Osteocyte (in vitro differentiated cells): ENCODE results near the gene MORF4L1. TPM values are rescaled to one million over a fixed set of nuclear protein-coding genes. Genes with fewer than 3 reads are reported as not detected.
"Not testable (repeated sequence)": the region's sequence is repeated elsewhere in the genome, so short reads cannot be mapped to it uniquely, and the experiment has no call there.

ENCODE experiments used
- DNase-seq: peaks from one replicate; pipeline ENCODE4 v3.0.0; 2021; ENCODE audit warnings: mixed read lengths; ENCODE audit not compliant: unreplicated experiment; ENCODE audit errors: extremely low spot score
- H3K27ac Mint-ChIP-seq: one replicate; pipeline ENCODE4 v1.8.0; 2021; ENCODE audit warnings: mild to moderate bottlenecking, mixed read lengths; ENCODE audit not compliant: unreplicated experiment
- H3K27me3 Mint-ChIP-seq: one replicate; pipeline ENCODE4 v1.8.0; 2021; ENCODE audit warnings: mixed read lengths; ENCODE audit not compliant: unreplicated experiment
- H3K36me3 Mint-ChIP-seq: one replicate; pipeline ENCODE4 v1.8.0; 2021; ENCODE audit warnings: mixed read lengths; ENCODE audit not compliant: unreplicated experiment
- H3K4me1 Mint-ChIP-seq: one replicate; pipeline ENCODE4 v1.8.0; 2021; ENCODE audit warnings: mixed read lengths; ENCODE audit not compliant: unreplicated experiment
- H3K4me3 Mint-ChIP-seq: one replicate; pipeline ENCODE4 v1.8.0; 2021; ENCODE audit warnings: mild to moderate bottlenecking, moderate library complexity, mixed read lengths; ENCODE audit not compliant: unreplicated experiment
- H3K9me3 Mint-ChIP-seq: one replicate; pipeline ENCODE4 v1.8.0; 2021; ENCODE audit warnings: mixed read lengths; ENCODE audit not compliant: unreplicated experiment
- total RNA-seq: library from RNA; stranded (reverse); gene quantifications from 2 replicates; pipeline ENCODE4 v1.2.1, GENCODE V29; 2021
- TF ChIP-seq, protein P1 (sequence below): fragments of 200-600 bp; sonication (generic); IDR thresholded peaks from 2 replicates; pipeline ENCODE4 v1.5.0; 2021; ENCODE audit warnings: antibody characterized with exemption, mild to moderate bottlenecking, moderate library complexity

The MORF4L1 gene
- total RNA-seq, 1 donor from 2014 or later, result 488 TPM

DNA sequence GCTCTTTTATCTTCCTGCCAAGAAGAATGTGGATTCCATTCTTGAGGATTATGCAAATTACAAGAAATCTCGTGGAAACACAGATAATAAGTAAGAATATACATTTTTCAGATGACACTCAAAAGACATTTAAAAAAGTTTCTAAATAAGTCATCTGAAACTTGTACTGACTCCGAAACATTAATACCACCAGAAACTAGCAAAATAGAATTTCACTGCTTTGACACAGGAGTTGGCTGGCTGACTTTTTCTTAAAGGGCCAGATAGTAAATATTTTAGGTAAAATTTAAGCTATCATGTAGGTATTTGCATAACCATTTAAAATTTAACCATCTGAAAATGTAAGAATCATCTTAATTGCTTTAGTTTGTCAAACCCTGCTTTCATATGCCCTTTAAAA is 20.8 kb downstream of the MORF4L1 start:
- H3K27me3 Mint-ChIP-seq, result no peaks in the 10 kb centered on the region
- H3K4me3 Mint-ChIP-seq, result no peak overlapping the region
- no peak for DNase-seq
- TF ChIP-seq, protein P1, sequence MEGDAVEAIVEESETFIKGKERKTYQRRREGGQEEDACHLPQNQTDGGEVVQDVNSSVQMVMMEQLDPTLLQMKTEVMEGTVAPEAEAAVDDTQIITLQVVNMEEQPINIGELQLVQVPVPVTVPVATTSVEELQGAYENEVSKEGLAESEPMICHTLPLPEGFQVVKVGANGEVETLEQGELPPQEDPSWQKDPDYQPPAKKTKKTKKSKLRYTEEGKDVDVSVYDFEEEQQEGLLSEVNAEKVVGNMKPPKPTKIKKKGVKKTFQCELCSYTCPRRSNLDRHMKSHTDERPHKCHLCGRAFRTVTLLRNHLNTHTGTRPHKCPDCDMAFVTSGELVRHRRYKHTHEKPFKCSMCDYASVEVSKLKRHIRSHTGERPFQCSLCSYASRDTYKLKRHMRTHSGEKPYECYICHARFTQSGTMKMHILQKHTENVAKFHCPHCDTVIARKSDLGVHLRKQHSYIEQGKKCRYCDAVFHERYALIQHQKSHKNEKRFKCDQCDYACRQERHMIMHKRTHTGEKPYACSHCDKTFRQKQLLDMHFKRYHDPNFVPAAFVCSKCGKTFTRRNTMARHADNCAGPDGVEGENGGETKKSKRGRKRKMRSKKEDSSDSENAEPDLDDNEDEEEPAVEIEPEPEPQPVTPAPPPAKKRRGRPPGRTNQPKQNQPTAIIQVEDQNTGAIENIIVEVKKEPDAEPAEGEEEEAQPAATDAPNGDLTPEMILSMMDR, result no peak
- H3K9me3 Mint-ChIP-seq, result no peaks in the 10 kb centered on the region
- no peaks in the 10 kb centered on the region for H3K4me1 Mint-ChIP-seq
- no peak overlapping the region for H3K27ac Mint-ChIP-seq
- peaks cover 84% of the 10 kb centered on the region for H3K36me3 Mint-ChIP-seq

DNA sequence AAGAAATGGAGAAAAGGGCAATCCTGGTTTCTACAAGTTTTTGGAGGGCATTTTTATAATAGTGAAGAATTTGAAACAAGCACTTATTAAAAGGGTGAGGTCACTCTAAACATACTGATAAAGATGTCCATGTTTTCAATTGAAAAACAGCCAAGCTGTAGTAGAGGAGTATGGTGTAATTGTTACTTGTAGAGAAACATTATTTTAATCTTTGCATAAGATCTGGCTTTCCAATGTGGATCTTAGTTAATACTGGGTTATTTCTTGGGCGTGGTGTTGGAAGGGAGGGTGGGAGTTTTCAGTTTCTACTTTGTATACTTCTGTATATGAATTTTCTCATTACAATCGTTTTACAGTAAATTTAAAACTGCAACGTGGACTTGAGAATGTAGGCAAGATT is 22.8 kb downstream of the MORF4L1 start:
- Mint-ChIP-seq H3K27me3 (no peaks in the 10 kb centered on the region), H3K27ac (no peak overlapping the region), H3K36me3 (peaks cover 82% of the 10 kb centered on the region), H3K4me3 (no peak overlapping the region), H3K4me1 (no peaks in the 10 kb centered on the region), H3K9me3 (no peaks in the 10 kb centered on the region)
- DNase-seq, result no peak
- TF ChIP-seq, protein P1, result no peak

DNA sequence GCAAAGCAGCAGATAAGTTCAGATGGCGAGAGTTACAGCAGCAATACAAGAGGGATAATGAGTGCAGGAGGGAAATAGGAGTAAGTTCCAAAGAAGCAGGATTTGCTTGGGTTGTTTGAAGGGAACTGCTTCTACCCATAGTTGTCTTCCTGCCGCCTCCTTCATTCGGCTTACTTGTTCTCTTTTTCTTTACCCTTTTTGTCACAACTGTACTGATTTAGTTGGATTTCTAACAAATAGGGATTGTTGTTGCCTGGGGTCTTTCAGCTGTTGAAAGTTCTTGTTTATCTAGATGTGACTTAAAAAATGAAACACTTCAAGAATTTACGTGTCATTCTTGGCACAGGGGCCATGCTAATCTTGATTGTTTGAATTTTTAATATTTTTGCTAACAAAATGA is 25.9 kb downstream of the MORF4L1 start:
- no peak for DNase-seq
- TF ChIP-seq, protein P1, result no peak
- H3K4me3 Mint-ChIP-seq, result no peak overlapping the region
- peak overlapping the region; percentile 35 for H3K27ac Mint-ChIP-seq
- peaks cover 8% of the 10 kb centered on the region for H3K4me1 Mint-ChIP-seq
- peaks cover 65% of the 10 kb centered on the region for H3K36me3 Mint-ChIP-seq
- no peaks in the 10 kb centered on the region for H3K27me3 Mint-ChIP-seq
- H3K9me3 Mint-ChIP-seq, result no peaks in the 10 kb centered on the region

DNA sequence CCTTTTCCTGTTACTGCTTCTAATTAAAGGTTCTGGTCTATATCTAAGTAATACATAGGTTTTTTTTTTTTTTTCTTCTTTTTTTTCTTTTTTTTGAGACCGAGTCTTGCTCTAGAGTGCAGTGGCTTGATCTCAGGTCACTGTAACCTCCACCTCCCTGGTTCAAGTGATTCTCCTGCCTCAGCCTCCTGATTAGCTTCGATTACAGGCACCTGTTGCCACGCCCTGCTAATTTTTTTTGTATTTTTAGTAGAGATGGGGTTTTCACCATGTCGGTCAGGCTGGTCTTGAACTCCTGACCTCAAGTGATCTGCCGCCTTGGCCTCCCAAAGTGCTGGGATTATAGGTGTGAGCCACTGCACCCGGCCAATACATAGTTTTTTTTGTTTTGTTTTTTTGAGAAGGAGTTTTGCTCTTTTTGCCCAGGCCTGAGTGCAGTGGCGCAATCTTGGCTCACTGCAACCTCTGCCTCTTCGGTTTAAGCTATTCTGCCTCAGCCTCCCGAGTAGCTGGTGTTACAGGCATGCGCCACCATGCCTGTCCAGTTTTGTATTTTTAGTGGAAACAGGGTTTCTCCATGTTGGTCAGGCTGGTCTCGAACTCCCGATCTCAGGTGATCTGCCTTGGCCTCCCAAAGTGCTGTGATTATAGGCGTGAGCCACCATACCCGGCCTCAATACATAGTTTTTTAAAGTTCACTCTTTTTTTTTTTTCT is 28.3 kb downstream of the MORF4L1 start:
- not testable (repeated sequence) for H3K27ac Mint-ChIP-seq, H3K9me3 Mint-ChIP-seq, H3K4me3 Mint-ChIP-seq, DNase-seq, H3K27me3 Mint-ChIP-seq, H3K4me1 Mint-ChIP-seq
- H3K36me3 Mint-ChIP-seq, result peaks cover 61% of the 10 kb centered on the region

DNA sequence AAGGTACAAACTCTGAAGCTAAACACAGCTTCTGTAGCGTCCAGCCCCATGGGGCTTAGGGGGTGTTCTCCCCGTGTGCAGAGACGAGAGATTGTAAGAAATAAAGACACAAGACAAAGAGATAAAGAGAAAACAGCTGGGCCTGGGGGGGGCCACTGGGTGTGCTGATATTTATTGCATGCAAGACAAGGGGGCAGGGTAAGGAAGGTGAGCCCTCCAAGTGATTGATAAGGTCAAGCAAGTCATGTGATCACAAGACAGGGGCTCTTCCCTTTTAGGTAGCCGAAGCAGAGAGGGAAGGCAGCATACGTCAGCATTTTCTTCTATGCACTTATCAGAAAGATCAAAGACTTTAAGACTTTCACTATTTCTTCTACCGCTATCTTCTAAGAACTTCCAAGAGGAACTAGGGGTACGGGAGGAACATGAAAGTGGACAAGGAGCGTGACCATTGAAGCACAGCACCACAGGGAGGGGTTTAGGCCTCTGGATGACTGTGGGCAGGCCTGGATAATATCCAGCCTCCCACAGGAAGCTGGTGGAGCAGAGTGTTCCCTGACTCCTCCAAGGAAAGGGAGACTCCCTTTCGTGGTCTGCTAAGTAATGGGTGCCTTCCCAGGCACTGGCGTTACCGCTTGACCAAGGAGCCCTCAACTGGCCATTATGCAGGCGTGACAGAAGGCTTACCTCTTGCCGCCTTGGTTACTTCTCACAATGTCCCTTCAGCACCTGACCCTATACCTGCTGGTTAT is 29.8 kb downstream of the MORF4L1 start:
- H3K9me3 Mint-ChIP-seq, H3K4me1 Mint-ChIP-seq, H3K4me3 Mint-ChIP-seq, H3K27me3 Mint-ChIP-seq, DNase-seq: not testable (repeated sequence)
- H3K36me3 Mint-ChIP-seq, result peaks cover 58% of the 10 kb centered on the region
- H3K27ac Mint-ChIP-seq, result peak overlapping the region; percentile 50
